Nephron progenitor cell (in vitro differentiated cells): ENCODE measurements around the gene BTBD9.

ENCODE experiments used
- DNase-seq: peaks from one replicate; pipeline ENCODE4 v3.0.0; 2021
- H3K27ac Mint-ChIP-seq: 2 replicates; pipeline ENCODE4 v1.8.0; 2021; ENCODE audit warnings: mild to moderate bottlenecking, moderate library complexity, mixed read lengths
- H3K27me3 Mint-ChIP-seq: 2 replicates; pipeline ENCODE4 v1.8.0; 2021; ENCODE audit warnings: mild to moderate bottlenecking, low read depth, mixed read lengths; ENCODE audit not compliant: poor library complexity
- H3K36me3 Mint-ChIP-seq: 2 replicates; pipeline ENCODE4 v1.8.0; 2021; ENCODE audit warnings: low read depth, mixed read lengths
- H3K4me1 Mint-ChIP-seq: 2 replicates; pipeline ENCODE4 v1.8.0; 2021; ENCODE audit warnings: mixed read lengths
- H3K4me3 Mint-ChIP-seq: 2 replicates; pipeline ENCODE4 v1.8.0; 2021; ENCODE audit warnings: mild to moderate bottlenecking, moderate library complexity, mixed read lengths
- H3K9me3 Mint-ChIP-seq: 2 replicates; pipeline ENCODE4 v1.8.0; 2021; ENCODE audit warnings: mild to moderate bottlenecking, moderate library complexity, mixed read lengths
- TF ChIP-seq, protein P1 (sequence below): fragments of 200-600 bp; sonication (generic); IDR thresholded peaks from 2 replicates; pipeline ENCODE4 v1.5.0; 2021; ENCODE audit warnings: antibody characterized with exemption

BTBD9 gene

GRCh38 chr6:38542031-38542430, 97.7 kb downstream of the BTBD9 start:
- Mint-ChIP-seq H3K36me3 (peaks cover 1% of the 10 kb centered on the region), H3K4me1 (no peaks in the 10 kb centered on the region), H3K4me3 (no peak overlapping the region), H3K9me3 (no peaks in the 10 kb centered on the region), H3K27me3 (peaks cover 3% of the 10 kb centered on the region), H3K27ac (no peak overlapping the region)
- TF ChIP-seq, protein P1, sequence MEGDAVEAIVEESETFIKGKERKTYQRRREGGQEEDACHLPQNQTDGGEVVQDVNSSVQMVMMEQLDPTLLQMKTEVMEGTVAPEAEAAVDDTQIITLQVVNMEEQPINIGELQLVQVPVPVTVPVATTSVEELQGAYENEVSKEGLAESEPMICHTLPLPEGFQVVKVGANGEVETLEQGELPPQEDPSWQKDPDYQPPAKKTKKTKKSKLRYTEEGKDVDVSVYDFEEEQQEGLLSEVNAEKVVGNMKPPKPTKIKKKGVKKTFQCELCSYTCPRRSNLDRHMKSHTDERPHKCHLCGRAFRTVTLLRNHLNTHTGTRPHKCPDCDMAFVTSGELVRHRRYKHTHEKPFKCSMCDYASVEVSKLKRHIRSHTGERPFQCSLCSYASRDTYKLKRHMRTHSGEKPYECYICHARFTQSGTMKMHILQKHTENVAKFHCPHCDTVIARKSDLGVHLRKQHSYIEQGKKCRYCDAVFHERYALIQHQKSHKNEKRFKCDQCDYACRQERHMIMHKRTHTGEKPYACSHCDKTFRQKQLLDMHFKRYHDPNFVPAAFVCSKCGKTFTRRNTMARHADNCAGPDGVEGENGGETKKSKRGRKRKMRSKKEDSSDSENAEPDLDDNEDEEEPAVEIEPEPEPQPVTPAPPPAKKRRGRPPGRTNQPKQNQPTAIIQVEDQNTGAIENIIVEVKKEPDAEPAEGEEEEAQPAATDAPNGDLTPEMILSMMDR = no peak
- DNase-seq = no peak

DNA sequence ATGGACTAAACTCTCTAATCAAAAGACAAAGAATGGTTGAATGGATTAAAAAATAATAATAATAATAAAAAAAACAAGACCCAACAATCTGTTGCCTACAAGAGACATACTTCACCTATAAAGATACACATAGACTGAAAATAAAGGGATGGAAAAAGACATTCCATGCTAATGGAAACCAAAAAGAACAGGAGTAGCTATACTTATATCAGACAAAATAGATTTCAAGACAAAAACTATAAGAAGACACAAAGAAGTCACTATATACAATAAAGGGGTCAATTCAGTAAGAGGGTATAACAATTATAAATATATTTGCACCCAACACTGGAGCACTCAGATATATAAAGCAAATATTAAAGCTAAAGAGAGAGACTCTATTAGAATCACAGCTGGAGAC, 106.7 kb downstream of the BTBD9 start:
- no peak overlapping the region for H3K27ac Mint-ChIP-seq
- no peak overlapping the region for H3K4me3 Mint-ChIP-seq

GRCh38 chr6:38531134-38531533, 108.6 kb downstream of the BTBD9 start:
- H3K27ac Mint-ChIP-seq = no peak overlapping the region
- H3K27me3 Mint-ChIP-seq = peaks cover 11% of the 10 kb centered on the region
- H3K9me3 Mint-ChIP-seq = peaks cover 45% of the 10 kb centered on the region
- peaks cover 18% of the 10 kb centered on the region for H3K36me3 Mint-ChIP-seq
- no peak overlapping the region for H3K4me3 Mint-ChIP-seq
- TF ChIP-seq, protein P1 = no peak
- no peak for DNase-seq
- H3K4me1 Mint-ChIP-seq = no peaks in the 10 kb centered on the region

More for the DNA sequence above, 106.7 kb downstream of the BTBD9 start:
- Mint-ChIP-seq H3K9me3 (peaks cover 28% of the 10 kb centered on the region), H3K36me3 (peaks cover 10% of the 10 kb centered on the region), H3K27me3 (peaks cover 7% of the 10 kb centered on the region), H3K4me1 (no peaks in the 10 kb centered on the region)
- no peak for DNase-seq
- TF ChIP-seq, protein P1 = no peak

DNA sequence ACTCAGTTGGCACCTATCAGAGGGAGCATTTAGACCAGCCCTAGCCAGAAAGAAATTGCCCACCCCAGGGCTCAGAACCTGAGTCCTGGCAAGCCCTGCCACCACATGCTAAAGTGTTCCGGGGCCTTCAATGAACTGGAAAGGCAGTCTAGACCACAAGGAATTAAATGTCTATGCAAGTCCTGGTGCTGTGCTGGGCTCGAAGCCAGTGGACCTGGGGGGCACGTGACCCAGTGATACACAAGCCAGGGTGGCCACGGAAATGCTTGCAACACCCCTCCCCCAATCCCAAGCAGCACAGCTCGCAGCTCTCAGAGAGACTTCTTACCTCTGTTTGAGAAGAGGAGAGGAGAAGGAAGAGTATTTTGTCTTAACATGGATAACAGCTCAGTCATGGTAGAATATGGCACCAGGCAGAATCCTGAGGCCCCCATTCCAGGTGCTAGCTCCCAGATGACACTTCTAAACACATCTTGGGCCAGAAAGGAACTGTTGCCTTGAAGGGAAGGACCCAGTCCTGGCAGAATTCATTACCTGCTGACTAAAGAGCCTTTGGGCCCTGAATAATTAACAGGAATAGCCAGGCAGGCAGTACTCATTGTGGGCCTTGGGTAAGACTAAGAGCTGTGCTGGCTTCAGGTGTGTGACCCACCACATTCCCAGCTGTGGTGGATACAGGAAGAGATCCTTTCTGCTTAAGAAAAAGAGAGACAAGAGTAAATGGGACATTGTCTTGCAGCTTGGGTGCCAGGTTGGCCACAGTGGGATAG, 111.3 kb downstream of the BTBD9 start:
- H3K4me1 Mint-ChIP-seq = no peaks in the 10 kb centered on the region
- H3K36me3 Mint-ChIP-seq = peaks cover 29% of the 10 kb centered on the region
- peaks cover 11% of the 10 kb centered on the region for H3K27me3 Mint-ChIP-seq
- TF ChIP-seq, protein P1 = no peak
- no peak overlapping the region for H3K27ac Mint-ChIP-seq
- peaks cover 56% of the 10 kb centered on the region for H3K9me3 Mint-ChIP-seq
- DNase-seq = no peak
- no peak overlapping the region for H3K4me3 Mint-ChIP-seq

DNA sequence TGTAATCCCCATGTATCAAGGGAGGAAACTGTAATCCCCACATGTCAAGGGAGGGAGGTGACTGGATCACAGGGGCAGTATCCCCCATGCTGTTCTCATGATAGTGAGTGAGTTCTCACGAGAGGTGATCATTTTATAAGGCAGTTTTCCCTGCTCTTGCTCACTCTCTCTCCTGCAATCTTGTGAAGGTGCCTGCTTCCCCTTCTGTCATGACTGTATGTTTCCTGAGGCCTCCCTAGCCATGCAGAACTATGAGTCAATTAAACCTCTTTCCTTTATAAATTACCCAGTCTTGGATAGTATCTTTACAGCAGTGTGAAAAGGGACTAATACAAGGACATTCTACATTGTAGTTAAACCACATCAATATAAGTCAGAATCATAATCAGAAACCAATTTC, 112.4 kb downstream of the BTBD9 start:
- H3K4me3 Mint-ChIP-seq = no peak overlapping the region
- TF ChIP-seq, protein P1 = no peak
- H3K27ac Mint-ChIP-seq = no peak overlapping the region
- peaks cover 11% of the 10 kb centered on the region for H3K27me3 Mint-ChIP-seq
- no peak for DNase-seq
- H3K4me1 Mint-ChIP-seq = no peaks in the 10 kb centered on the region
- H3K9me3 Mint-ChIP-seq = peaks cover 56% of the 10 kb centered on the region
- H3K36me3 Mint-ChIP-seq = peaks cover 29% of the 10 kb centered on the region

- no peak for DNase-seq
- no peaks in the 10 kb centered on the region for H3K4me1 Mint-ChIP-seq
- no peak overlapping the region for H3K27ac Mint-ChIP-seq
- no peak overlapping the region for H3K4me3 Mint-ChIP-seq
- TF ChIP-seq, protein P1 = no peak
- peaks cover 29% of the 10 kb centered on the region for H3K36me3 Mint-ChIP-seq
- peaks cover 11% of the 10 kb centered on the region for H3K27me3 Mint-ChIP-seq
- H3K9me3 Mint-ChIP-seq = peaks cover 54% of the 10 kb centered on the region
These were observed 113.8 kb downstream of the BTBD9 start for GRCh38 chr6:38525888-38526287.
